Hematopoietic multipotent progenitor cell treated with erythropoietin and hydrocortisone succinate and interleukin-3 and kit ligand, for 8 days (in vitro differentiated cells): Measurements from ENCODE around the gene CHEK2.
"Not testable (repeated sequence)": the region's sequence is repeated elsewhere in the genome, so short reads cannot be mapped to it uniquely, and the experiment has no call there.

ENCODE experiments used
- DNase-seq: peaks from one replicate; pipeline ENCODE4 v3.0.0-alpha.2; 2015

Gene CHEK2

GRCh38 chr22:28682966-28683365 is 58.7 kb downstream of the CHEK2 start:
- DNase-seq: peak; percentile 48

DNA sequence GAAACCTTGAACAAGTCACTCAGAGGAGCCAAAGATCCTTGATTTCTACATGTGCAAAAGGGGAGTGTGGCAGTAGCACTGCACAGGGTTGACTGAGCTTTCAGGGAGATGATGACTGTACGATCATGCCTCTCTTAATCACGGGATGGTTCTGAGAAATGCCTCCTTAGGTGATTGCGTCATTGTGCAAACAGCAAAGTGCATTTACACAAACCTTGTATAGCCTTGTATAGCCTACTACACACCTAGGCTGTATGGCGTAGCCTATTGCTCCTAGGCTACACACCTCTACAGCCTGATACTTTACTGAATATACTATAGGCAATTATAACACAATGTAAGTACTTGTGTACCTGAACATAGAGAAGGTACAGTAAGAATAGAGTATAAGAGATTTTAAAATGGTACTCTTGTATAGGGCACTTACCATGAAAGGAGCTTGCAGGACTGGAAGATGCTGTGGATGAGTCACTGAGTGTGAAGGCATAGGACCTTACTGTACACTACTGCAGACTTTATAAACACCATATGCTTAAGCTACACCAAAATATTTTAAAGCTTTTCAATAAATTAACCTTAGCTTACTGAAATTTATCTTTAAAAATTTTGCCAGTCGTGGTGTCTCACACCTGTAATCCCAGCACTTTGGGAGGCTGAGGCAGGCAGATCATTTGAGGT is 60.7 kb downstream of the CHEK2 start:
- DNase-seq: not testable (repeated sequence)

- DNase-seq: peak; percentile 40
These were observed 61.9 kb downstream of the CHEK2 start, which contains the start of gene TTC28 for GRCh38 chr22:28679611-28680287. TSS of gene TTC28 (minus strand) at chr22:28679840. CDS start at chr22:28679723, 117 bp downstream.

DNA sequence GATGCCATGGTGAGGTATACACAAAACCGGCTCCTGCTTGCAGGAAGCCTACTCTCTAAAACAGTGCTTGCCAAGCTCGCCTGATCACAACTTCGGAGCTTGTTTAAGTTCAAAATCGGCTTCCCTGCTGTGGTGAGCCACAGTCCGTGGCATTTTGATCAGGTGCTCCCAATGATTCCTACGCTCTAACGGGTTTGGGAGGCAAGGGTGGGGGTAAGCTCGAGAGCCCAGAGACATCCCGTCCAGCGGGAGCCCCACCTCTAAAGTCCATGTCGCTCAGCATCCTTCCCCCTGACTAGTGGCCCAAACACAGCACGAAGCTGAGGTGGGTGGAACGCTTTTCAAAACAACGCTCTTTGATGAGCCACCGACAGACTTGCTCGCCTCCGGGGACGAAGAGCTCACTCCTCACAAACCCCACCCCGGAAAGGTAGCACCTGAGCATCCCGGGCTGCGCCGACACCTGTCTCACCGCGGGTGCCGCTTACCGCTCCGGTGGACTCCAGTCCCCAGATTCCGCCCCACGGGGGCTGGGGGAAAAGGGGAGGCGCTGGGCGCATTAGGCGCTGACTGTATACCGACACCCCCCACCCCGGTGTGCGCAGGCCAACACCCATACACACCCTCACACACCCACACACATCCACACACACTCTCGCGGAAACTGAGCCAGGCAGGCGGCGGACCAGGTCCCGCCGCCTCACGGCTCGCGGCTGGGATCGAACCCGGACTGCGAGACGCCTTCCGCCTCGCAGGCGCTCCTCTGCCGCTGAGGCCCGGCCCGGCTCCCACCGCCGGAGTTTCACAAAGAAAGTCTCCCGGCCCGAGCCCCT is 62.6 kb downstream of the CHEK2 start:
- DNase-seq: not testable (repeated sequence)

GRCh38 chr22:28678170-28678569 is 63.5 kb downstream of the CHEK2 start:
- DNase-seq: not testable (repeated sequence)

- peak; percentile 57 for DNase-seq
These were observed 67.5 kb downstream of the CHEK2 start for GRCh38 chr22:28674121-28674563.

DNA sequence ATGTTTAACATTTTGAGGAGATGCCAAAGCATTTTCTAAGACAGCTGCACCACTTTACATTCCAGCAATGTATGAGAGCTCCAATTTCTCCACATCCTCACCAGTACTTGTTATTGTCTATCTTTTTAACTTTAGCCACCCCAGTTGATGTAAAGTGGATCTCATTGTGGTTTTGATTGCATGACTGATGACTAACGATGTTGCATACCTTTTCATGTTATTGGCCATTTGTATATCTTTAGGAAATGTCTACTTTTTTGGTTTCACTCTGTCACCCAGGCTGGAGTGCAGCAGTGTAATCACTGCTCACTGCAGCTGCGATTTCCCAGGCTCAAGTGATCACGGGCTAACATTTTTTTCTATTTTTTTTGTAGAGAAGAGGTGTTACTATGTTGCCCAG is 70.9 kb downstream of the CHEK2 start:
- DNase-seq: no peak

- no peak for DNase-seq
These were observed 71.5 kb downstream of the CHEK2 start for GRCh38 chr22:28670161-28670560.

- DNase-seq: no peak
These were observed 72.2 kb downstream of the CHEK2 start for GRCh38 chr22:28669387-28669786.

DNA sequence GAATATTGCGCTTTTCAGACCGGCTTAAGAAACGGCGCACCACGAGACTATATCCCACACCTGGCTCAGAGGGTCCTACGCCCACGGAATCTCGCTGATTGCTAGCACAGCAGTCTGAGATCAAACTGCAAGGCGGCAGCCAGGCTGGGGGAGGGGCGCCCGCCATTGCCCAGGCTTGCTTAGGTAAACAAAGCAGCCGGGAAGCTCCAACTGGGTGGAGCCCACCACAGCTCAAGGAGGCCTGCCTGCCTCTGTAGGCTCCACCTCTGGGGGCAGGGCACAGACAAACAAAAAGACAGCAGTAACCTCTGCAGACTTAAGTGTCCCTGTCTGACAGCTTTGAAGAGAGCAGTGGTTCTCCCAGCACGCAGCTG is 78.1 kb downstream of the CHEK2 start:
- not testable (repeated sequence) for DNase-seq

- no peak for DNase-seq
These were observed 83.2 kb downstream of the CHEK2 start for GRCh38 chr22:28658448-28658847.

- DNase-seq: no peak
These were observed 85.4 kb downstream of the CHEK2 start for GRCh38 chr22:28656181-28656580.

- no peak for DNase-seq
These were observed 91.2 kb downstream of the CHEK2 start for GRCh38 chr22:28650463-28650862.

DNA sequence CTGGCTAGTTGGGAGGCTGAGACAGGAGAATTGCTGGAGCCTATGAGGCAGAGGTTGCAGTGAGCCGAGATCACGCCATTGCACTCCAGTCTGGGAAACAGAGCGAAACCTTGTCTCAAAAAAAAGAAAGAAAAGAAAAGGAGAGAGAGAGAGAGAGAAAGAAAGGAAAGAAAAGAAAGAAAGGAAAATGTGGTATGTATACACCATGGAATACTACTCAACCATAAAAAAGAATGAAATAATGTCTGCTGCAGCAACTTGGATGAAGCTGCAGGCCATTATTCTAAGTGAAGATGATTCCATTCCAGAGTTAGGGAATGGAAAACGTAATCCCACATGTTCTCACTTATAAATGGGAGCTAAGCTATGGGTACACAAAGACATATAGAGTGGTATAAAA is 92.8 kb downstream of the CHEK2 start:
- no peak for DNase-seq

DNA sequence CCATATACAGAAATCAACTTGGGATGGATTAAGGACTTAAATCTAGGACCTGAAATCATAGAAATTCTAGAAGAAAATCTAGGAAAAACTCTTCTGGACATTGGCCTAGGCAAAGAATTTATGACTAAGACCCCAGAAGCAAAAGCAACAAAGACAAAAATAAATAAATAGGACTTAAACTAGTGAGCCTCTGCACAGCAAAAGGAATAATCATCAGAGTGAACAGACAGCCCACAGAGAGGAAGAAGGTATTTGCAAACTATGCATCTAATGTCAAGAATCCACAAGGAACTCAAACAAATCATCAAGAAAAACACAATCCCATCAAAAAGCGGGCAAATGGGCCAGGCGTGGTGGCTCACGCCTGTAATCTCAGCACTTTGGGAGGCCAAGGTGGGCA is 94.4 kb downstream of the CHEK2 start:
- no peak for DNase-seq

DNA sequence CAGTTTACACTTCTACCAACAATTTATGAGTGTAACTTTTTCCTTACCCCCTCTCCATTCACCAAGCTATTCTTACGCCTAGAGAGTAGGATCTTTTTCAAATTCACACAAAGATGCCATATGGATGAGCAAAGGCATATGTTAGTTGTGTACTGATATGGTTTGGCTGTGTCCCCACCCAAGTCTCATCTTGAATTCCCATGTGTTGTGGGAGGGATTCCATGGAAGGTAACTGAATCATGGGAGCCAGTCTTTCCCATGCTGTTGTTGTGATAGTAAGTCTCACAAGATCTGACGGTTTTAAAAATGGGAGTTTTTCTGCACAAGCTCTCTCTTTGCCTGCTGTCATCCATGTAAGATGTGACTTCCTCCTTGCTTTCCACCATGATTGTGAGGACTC is 102.3 kb downstream of the CHEK2 start:
- no peak for DNase-seq
